ENCODE results near the gene FREM2. TPM values are rescaled to one million over a fixed set of nuclear protein-coding genes. Genes with fewer than 3 reads are reported as not detected.

The FREM2 gene
- total and polyA plus RNA-seq, 2 experiments from 2014 or later: 2.4 to 29.8 TPM

DNA sequence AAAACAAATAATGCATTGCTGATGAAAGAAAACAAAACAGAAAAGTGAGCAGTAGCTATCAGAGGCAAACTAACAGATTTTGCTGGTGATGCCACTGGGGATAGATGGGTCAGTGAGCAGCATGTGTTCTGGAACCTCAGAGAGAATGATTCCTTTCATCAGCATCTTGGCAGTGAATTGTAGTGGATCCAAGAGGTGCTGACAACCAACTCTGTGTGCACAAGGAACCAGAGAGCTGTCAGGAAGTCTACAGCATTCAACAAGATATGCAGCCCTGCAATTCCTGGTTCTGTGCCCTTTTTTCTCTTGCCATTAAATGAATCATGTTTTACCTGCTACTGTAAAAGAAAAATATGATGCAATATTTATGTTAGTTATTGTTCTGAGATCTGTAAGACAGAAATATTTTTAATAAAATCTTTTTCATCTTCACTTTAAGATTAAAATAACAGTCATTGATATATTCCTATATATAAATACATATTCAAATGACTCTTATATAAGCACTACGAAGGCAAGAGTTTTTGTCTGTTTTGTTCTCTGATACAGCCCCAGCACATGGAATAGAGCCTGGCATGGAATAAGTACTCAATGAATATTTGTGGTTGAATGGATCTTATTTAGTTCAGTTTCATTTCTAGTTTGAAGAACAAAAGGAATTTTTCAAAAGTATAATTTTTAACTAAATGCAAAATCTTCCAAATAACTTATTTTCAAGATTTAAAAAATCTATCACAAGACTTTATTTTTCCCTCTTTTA, 80.8 kb downstream of the FREM2 start:
- Histone ChIP-seq H3K36me3 (ENCODE audit: insufficient read depth) (no peaks in the 10 kb centered on the region), H3K4me2 (no peak overlapping the region), H3K9me2 (ENCODE audit: insufficient read depth) (no peaks in the 10 kb centered on the region), H4K20me1 (replicated peaks; ENCODE audit: insufficient read depth) (no peaks in the 10 kb centered on the region), H3F3A (replicated peaks; ENCODE audit: low read depth) (no peaks in the 10 kb centered on the region), H3K4me1 (ENCODE audit: insufficient read depth) (peaks cover 20% of the 10 kb centered on the region), H3K27ac (ENCODE audit: low read depth) (no peak overlapping the region), H2AFZ (no peak overlapping the region), H3K27me3 (ENCODE audit: insufficient read depth) (no peaks in the 10 kb centered on the region), H3K79me2 (replicated peaks; ENCODE audit: insufficient read depth) (no peaks in the 10 kb centered on the region), H3K4me3 (no peak overlapping the region)
- Mint-ChIP-seq H3K27me3 (ENCODE audit: insufficient read depth, low read depth, poor library complexity) (no peaks in the 10 kb centered on the region), H3K27ac (no peak overlapping the region), H3K9me3 (no peaks in the 10 kb centered on the region), H3K4me1 (peaks cover 28% of the 10 kb centered on the region), H3K4me3 (no peak overlapping the region), H3K36me3 (ENCODE audit: low read depth) (peaks cover 7% of the 10 kb centered on the region; the same call in 2 of the 3 replicates)
- ATAC-seq: no peak
- no peak for DNase-seq (ENCODE audit: low spot score)
- TF ChIP-seq NANOG (IDR thresholded peaks at IDR 0.05; ENCODE audit: borderline replicate concordance): no peak
- TF ChIP-seq, protein P1, sequence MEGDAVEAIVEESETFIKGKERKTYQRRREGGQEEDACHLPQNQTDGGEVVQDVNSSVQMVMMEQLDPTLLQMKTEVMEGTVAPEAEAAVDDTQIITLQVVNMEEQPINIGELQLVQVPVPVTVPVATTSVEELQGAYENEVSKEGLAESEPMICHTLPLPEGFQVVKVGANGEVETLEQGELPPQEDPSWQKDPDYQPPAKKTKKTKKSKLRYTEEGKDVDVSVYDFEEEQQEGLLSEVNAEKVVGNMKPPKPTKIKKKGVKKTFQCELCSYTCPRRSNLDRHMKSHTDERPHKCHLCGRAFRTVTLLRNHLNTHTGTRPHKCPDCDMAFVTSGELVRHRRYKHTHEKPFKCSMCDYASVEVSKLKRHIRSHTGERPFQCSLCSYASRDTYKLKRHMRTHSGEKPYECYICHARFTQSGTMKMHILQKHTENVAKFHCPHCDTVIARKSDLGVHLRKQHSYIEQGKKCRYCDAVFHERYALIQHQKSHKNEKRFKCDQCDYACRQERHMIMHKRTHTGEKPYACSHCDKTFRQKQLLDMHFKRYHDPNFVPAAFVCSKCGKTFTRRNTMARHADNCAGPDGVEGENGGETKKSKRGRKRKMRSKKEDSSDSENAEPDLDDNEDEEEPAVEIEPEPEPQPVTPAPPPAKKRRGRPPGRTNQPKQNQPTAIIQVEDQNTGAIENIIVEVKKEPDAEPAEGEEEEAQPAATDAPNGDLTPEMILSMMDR (conservative IDR thresholded peaks at IDR 0.05; ENCODE audit: low read depth in 2 of 2): no peak
- TF ChIP-seq, protein P2, sequence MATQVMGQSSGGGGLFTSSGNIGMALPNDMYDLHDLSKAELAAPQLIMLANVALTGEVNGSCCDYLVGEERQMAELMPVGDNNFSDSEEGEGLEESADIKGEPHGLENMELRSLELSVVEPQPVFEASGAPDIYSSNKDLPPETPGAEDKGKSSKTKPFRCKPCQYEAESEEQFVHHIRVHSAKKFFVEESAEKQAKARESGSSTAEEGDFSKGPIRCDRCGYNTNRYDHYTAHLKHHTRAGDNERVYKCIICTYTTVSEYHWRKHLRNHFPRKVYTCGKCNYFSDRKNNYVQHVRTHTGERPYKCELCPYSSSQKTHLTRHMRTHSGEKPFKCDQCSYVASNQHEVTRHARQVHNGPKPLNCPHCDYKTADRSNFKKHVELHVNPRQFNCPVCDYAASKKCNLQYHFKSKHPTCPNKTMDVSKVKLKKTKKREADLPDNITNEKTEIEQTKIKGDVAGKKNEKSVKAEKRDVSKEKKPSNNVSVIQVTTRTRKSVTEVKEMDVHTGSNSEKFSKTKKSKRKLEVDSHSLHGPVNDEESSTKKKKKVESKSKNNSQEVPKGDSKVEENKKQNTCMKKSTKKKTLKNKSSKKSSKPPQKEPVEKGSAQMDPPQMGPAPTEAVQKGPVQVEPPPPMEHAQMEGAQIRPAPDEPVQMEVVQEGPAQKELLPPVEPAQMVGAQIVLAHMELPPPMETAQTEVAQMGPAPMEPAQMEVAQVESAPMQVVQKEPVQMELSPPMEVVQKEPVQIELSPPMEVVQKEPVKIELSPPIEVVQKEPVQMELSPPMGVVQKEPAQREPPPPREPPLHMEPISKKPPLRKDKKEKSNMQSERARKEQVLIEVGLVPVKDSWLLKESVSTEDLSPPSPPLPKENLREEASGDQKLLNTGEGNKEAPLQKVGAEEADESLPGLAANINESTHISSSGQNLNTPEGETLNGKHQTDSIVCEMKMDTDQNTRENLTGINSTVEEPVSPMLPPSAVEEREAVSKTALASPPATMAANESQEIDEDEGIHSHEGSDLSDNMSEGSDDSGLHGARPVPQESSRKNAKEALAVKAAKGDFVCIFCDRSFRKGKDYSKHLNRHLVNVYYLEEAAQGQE (IDR thresholded peaks at IDR 0.05; ENCODE audit: unreplicated experiment): no peak
- TF ChIP-seq, protein P3, sequence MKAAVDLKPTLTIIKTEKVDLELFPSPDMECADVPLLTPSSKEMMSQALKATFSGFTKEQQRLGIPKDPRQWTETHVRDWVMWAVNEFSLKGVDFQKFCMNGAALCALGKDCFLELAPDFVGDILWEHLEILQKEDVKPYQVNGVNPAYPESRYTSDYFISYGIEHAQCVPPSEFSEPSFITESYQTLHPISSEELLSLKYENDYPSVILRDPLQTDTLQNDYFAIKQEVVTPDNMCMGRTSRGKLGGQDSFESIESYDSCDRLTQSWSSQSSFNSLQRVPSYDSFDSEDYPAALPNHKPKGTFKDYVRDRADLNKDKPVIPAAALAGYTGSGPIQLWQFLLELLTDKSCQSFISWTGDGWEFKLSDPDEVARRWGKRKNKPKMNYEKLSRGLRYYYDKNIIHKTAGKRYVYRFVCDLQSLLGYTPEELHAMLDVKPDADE (IDR thresholded peaks at IDR 0.05): no peak

DNA sequence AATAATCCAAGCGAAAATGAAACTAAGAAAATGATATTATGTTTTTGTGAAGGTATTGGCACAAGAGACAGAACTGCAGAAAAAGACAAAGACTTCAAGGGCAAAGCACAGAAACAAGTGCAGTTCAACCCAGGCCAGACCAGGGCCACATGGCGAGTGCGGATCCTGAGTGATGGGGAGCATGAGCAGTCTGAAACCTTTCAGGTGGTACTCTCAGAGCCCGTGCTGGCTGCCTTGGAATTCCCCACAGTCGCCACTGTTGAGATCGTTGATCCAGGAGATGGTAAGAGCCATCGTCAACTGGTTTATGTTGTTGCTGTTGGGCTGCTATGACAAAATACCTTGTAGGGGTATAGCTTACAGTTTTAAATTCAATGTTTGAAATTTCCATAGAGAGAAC, 82.6 kb downstream of the FREM2 start:
- Mint-ChIP-seq H3K9me3 (no peaks in the 10 kb centered on the region), H3K4me3 (no peak overlapping the region), H3K27ac (no peak overlapping the region), H3K27me3 (ENCODE audit: insufficient read depth, low read depth, poor library complexity) (no peaks in the 10 kb centered on the region), H3K4me1 (peaks cover 22% of the 10 kb centered on the region; the same call in 2 of the 3 replicates), H3K36me3 (ENCODE audit: low read depth) (peaks cover 13% of the 10 kb centered on the region; the same call in 2 of the 3 replicates)
- Histone ChIP-seq H3K79me2 (replicated peaks; ENCODE audit: insufficient read depth) (no peaks in the 10 kb centered on the region), H3F3A (replicated peaks; ENCODE audit: low read depth) (no peaks in the 10 kb centered on the region), H3K27ac (ENCODE audit: low read depth) (no peak overlapping the region), H2AFZ (no peak overlapping the region), H3K4me2 (no peak overlapping the region), H3K36me3 (ENCODE audit: insufficient read depth) (no peaks in the 10 kb centered on the region), H3K4me3 (no peak overlapping the region), H3K9me2 (ENCODE audit: insufficient read depth) (no peaks in the 10 kb centered on the region), H3K4me1 (ENCODE audit: insufficient read depth) (peaks cover 20% of the 10 kb centered on the region), H3K27me3 (ENCODE audit: insufficient read depth) (no peaks in the 10 kb centered on the region), H4K20me1 (replicated peaks; ENCODE audit: insufficient read depth) (no peaks in the 10 kb centered on the region)
- no peak for DNase-seq (ENCODE audit: low spot score)
- no peak for ATAC-seq
- TF ChIP-seq ZNF331 (CRISPR knock-in tag; IDR thresholded peaks at IDR 0.05; ENCODE audit: low read depth): no peak
- TF ChIP-seq EZH2 (IDR thresholded peaks at IDR 0.05; ENCODE audit: low read depth, unreplicated experiment): no peak
- TF ChIP-seq, protein P3 (IDR thresholded peaks at IDR 0.05): no peak

All from GM23338 (cell line).